Stimulated activated CD8-positive, alpha-beta memory T cell treated with anti-CD3 and anti-CD28 coated beads, Interleukin-12 subunit alpha, Interleukin-12 subunit beta, amount 100 ng/mL, for 24 hours (primary cell): ENCODE data around the gene HOXB2.
"Not testable (repeated sequence)": the region's sequence is repeated elsewhere in the genome, so short reads cannot be mapped to it uniquely, and the experiment has no call there.

Experiments used
- DNase-seq: peaks from one replicate; pipeline ENCODE4 v3.0.0-alpha.2; 2020; ENCODE audit errors: extremely low read depth

Gene HOXB2

DNA sequence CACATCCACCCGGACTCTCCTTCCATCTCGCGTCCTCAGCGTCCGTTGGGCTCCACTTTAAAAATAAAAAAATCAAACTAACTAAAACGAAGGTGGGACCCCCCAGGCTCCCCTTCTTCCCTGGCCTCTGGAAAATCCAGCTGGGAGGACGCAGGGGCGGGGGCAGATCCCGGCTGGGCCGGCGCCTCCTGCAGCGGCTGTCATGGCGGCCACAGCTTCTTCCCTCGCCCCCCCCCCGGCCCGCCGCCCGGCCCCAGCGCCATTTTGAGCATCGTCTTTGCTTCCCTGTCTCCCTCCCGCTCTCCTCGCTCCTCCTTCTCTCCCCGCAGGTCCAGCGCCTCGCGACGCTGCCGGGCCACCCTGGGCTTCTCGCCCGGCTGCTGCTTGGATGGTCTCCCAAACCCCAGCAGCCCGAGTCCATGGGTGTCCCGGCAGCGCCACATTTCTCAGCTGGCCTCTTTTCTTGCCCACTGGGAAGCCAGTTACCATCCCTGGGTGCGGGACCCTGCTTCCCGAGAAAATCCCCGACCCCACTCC is 3.3 kb downstream of the HOXB2 start:
- no peak for DNase-seq

DNA sequence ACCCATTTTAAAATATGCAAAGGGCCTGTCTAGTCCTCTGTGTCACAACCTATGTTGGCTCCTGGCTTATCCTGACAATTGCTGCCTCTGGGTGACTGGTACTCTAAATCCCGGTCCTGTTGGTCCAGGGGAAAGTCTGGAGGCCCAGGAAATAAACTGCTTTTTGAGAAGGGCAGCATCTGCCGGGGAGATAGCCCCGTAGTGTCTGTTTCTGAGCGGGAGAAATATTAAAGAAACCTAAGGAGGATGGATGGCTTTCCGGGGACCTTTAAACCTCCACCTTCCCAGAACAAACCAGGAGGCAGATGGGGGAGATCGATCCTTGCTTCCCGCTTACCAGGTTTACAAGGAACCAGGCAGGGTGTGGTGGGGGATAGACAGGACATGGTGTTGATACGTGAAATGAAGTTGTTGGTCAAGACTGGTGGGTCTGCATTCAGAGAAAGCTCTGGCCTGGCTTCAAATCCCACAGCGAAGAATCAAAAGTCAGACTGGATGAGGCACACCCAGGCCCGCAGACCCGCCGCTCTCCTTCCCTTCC is 3.8 kb downstream of the HOXB2 start:
- no peak for DNase-seq

DNA sequence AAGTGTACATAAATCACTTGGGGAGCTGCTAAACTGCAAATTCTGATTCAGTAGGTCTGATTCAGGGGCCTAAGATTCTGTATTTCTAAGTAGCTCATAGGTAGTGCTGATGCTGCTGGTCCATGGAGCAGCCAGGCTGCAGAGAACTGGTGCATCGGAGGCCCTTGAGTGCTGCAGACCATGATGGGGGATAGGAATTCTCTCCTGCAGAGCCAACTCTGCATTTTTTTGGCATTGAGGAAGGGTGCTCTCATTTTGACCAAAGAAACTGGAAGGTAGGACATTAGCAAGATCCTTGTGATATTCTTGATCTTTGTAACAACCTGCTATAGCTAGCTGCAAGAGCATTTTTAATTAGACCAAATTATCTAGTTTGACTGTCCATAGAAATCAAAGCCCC is 4.7 kb downstream of the HOXB2 start:
- no peak for DNase-seq

DNA sequence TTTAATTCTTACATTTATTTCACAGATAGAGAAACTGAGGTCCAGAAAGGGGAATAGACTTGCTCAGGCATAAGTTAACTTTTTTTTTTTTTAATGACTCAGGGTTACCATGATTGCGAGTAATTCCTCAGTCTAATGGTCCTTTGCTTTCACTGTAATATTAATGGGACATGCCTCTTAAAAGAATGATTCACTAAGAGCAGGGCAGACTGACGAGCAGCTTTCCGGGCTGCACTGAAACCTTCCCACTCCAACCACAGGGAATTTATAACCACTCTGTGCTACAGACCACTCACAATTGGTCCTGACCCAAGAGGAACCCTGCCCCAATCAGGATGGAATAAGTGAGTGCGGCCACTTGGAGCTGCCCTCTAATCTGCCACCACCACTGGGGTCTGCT is 5.7 kb downstream of the HOXB2 start:
- DNase-seq, result no peak

DNA sequence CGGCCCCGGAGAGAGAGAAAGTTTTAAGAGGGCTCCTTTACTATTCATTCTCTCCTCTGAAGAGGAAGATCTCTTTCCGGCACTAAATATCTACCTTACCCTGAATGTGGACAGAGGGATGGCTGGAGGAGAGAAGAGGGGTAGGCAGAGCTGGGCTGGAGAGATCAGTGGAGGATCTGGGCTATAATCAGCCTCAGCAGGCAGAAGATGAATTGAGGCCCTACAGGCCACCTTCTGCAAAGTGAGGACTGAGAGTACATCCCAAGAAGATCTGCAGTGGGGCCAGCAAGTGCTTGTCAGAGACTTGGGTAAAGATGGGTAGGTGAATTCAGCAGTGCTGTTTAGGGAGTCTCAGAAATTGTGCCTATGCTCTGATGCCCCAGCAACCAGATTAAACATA is 7.6 kb downstream of the HOXB2 start:
- no peak for DNase-seq

DNA sequence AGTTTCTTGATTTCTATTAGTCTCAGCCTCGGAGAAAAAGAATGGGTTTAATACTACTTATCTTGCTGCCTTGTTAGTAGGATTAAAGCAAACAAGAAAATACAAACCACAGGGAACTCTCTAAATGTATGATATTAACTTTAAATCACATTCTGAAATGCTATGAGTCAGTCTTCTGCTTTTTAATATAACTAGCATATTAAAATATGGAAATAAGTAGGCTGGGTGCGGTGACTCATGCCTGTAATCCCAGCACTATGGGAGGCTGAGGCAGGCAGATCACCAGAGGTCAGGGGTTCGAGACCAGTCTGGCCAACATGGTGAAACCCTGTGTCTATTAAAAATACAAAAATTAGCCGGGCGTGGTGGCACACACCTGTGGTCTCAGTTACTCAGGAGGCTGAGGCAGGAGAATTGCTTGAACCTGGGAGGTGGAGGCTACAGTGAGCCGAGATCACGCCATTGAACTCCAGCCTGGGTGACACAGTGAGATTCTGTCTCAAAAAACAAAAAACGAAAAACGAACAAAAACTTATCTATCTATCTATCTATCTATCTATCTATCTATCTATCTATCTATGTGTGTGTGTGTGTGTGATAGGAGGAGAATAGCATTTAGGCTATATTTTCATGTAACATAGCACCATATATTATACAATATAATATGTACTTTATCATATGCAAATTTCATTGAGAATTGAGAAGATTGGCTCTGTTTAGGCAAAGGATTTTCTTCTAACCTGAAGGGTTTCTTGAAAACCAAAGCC is 8.9 kb downstream of the HOXB2 start:
- DNase-seq, result not testable (repeated sequence)

DNA sequence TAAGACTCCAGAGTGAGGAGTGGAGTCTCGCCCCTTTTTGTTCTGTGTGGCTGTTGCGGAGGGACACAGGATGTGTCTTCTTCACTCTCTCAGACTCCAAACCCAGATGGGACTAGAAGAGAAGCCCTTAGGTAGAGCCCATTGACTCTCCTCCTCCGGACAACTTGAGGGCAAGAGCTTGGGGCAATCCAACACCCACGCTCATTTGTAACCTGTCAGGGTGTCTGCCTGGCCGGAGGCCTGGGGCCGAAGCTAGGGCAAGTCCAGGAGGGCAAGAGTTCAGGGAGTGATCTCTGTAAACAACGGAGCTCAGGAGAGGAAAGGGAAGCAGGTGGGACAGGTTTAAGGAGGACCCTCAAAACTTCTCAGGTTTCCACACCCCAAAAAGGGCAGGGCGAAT is 12.6 kb downstream of the HOXB2 start:
- DNase-seq, result no peak

DNA sequence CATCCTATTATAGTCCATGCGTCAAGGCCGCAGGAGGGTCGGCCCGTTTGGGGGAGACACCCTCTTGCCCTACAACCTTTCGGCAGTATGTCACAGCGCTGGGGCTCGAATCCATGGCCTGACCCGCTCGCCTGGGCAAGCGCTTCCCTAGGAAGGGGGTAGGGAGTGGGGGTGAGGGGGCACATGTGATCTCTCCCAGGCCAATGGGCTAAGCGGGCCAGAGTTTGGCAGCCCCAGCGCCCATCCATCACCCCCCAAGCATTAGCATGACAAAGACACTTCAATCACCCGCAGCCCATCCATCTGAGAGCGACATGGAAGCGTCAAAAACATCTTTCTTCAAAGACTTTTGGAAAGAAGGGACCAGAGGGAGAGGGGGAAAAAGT is 14.0 kb downstream of the HOXB2 start, which contains the start of gene HOXB1:
TSS of gene HOXB1 (minus strand) at position 125 of the 386 bp plus-strand sequence. CDS start at position 18, 107 bp downstream.
- DNase-seq, result no peak

DNA sequence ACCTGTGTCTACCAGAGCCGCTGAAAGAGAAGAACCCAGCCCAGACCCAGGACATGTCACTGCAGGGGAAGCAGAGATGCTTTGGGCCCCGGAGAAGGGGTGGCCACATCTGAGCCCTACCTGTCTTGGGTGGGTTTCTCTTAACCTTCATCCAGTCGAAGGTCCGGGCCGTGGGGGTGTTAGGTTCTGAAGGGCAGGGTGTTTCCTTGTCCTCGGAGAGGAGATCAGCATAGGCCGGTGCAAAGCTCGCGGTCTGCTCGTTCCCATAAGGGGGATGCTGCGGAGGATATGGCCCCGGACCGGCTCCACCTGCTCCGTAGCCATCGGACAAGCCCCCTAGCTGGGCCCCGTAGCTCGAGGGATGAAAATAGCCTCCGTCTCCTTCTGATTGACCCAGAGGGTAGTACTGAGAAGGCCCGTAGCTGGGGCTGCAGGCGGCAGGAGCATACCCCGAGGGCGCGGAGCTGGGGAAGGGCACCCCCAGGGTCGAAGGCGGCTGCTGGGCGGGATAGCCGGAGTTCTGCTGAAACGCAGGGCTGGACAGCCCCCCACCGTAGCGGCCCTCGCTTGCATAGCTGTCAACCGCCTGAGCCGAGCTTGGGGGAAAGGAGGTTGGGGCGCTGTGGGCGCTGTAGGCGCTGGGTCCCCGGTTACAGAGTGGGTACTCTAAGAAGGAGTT is 14.6 kb downstream of the HOXB2 start:
- no peak for DNase-seq

DNA sequence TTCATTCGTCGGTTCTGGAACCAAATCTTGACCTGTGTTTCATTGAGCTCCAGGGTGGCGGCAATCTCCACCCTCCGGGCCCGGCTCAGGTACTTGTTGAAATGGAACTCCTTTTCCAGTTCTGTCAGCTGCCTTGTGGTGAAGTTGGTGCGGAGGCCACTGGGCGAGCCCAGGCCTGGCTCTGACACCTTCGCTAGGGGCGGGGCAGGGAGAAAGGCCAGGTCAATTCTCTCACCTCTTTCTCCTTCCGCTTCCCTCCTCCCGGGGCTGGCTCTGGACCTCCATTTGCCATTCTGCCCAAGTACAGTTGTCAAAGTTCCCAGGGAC is 15.3 kb downstream of the HOXB2 start:
- no peak for DNase-seq

DNA sequence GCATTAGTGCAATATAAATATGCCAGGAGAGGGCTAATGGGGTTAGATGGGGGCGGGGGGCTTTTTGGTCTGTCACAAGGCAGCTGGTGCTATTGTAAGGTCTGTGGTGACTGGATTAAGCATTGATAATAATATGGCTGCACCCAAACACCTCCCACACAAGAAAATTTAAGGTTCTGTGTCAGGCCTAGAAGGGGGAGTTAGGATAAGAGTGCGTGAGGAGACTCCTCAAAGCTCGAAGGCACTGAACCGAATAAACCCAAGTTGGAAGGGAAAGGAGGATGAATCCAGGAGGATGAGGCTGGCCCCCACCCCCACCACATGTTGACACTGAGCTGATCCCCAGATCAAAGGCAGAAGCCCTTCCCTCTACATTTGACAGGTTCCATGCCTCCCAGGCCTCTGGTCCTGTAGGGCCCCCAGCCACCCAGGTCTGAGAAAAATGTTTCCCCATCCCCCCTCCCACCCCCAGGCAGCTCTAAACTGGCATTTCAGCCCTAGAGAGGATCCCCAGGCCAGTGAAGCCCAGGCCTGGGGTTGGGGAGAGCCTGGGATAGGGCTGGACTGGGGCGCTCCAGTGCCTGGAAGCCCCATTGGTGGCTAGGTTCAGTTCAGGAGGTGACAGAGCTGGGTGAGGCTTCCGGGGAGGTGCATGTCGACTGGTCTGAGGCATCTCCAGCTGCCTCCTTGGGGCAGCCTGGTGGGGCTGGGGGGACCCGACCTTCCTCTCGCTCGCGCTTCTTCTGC is 15.8 kb downstream of the HOXB2 start:
- DNase-seq, result no peak

DNA sequence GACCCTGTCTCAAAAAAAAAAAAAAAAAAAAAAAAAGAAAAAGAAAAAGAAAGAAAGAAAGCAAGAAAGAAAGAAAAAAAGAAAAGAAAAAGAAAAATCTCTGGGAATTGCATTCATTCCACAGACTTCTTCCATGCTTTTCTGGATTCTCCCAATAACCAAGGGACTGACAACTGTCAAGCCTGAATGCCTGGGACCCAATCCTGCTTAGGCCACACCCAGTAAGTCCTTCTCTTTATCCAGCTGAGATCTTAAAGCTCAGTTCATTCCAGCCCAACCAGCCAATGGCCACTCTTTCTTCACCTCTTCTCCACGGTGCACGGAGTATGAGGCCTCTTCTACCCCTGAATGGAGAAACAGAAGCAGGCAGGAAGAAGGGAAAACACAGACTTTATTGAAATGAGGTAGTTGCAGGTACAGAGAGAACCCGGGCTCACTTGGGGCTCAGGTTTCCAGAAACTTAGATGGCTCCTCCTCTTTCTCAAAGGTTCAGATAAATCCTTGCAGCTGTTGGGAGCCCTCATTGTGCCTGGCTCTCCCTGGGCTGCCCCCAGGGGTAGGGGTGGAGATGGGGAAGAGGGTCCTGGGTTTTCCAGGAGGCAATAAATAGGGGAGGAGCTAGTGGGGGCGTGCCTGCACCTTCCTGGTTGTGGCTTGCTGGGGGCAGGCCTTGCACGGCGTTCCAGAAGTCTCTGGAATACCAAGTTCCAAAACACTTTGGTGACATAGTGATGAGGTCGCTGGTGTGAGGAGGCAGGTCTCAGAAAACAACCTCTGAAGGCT is 16.6 kb downstream of the HOXB2 start:
- no peak for DNase-seq

DNA sequence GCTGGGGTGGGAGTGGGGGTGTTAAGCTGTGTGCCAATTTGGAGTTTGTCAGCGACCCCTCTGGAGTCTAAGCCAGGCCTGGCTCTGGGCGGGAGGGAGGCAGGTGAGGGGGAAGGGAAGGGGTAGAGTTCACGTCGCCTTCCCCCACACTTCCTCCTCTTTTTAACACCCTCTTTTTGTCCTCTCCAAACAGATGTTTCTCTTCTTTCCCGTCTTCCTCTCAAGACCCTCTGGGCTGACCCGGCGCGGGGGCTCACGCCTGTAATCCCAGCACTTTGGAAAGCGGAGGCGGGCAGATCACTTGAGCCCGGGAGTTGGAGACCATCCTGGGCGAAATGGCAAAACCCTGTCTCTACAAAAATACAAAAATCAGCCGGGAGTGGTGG is 17.4 kb downstream of the HOXB2 start:
- DNase-seq, result no peak

DNA sequence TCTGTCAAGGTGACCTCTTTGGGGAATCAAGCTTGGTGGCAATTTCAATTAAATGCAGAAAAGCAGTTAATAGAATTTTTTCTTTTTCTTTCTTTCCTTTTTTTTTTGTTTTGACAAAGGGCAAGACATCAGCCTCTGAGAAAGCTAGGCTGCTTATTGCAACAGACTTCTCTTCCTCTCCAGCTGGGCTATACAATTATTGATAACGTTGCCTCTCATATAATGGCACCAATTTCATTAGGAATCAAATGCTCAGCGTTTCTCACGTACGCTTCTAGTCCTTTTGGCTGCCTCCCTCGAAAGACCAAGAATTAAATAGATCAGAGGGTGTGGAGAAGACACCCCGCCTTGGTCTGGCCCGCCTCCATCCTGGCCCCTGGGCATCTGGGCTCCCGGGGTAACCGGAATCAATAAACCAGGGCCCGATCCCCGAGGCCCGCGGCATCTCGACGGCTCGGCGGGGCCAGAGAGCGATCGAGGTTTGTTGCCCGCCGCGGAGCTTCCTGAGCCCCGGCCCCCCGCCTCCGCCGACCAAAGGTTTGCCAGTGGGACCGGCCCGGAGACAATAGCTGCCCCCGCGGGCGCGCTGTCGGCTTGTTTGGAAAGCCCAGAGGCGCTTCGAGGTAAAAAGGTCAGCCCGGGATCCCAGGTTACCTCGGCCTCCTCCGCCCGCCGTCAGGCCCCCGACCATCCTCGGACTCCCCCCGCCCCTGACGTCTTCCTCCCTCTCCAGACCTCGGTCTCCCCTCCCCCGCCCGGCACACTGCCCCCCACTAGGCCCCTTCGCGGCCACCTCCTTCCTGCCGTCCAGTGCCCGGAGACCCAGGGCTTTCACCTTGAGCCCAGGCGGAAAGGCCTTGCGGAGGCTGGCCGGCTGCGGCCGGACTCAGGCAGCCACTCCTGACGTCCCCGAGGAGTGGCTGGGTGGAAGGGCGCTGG is 18.0 kb downstream of the HOXB2 start:
- no peak for DNase-seq

DNA sequence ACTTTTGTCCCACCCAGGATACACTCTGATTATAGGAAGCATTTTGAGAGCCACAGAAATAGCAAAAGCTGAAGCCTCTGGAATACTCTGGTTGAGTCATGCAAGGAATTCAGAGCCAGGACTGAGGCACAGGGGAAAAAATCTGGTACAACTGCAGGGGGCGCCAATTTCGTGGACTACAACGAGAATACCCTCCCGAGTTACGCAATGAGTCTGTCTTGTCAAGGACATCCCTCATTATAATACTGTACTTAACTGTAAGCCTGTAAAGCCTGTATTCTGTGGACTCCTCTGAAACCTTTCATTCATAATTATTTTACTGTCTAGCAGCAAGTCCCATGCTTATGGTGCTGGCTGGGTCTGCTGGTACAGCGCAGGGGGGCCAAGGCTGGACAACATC is 21.9 kb downstream of the HOXB2 start:
- DNase-seq, result no peak

DNA sequence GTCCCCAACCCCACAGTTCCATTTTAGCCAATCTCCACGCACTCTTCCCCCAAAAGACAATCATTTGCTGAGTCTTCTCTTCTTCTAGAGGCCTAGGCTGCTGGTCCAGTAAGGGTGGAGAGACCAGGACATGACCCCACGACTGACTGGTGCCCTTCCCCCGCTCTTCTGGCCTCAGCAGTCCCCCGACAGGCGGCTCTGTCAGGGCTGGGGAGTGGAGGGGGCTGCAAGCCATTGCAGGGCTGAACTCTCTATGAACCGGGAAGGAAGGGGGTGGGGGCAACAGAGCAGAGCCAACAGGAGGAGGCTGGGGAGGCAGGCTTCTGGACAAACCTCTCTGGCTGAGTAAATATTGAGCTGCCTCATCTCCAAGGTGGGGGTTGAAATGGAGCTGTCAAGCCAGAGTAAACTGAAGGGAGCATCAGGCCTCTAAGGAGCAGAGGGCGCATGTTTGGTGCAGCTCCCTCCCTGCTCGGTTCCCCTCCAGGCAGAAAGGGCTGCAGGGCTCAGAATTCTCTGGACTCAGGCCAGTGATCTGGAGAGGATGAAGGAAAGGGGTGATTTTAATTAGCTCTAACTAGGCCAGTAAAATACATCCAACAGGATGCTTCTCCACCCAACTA is 22.8 kb downstream of the HOXB2 start:
- no peak for DNase-seq

DNA sequence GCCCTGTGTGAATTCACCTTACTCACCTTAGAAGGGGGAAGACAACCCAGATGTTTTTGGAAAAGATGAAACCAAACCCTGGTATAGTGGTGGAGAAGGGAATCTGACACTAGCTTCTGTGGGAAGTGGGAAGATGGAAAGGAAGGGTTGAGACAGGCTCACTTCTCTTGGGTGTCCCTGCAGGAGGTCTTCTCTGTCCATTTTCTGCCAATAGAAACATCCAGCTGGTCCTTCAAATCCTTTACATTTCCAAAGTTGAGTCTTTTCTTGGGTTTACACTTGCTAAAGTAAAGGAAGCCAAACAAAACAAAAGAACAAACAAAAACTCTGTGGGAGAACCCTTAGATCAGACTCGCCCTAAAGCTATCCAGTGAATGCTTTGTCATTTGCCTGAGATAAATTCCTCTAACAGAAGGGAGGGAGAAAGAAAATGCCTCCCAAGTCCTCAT is 24.3 kb downstream of the HOXB2 start:
- no peak for DNase-seq

DNA sequence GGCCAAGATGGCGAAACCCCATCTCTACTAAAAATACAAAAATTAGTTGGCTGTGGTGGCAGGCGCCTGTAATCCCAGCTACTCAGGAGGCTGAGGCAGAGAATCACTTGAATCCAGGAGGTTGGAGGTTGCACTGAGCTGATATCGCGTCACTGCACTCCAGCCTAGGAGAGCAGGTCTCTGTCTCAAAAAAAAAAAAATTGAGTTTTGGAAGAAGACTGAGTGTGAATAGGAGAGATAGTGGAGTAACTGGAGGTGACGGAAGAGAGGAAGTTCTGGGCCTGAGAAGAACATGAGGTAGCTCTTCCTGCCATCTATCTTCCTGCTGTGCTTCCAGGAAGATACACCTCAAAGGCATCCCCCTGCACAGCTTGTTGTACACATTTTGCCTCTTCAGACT is 25.5 kb downstream of the HOXB2 start:
- no peak for DNase-seq

DNA sequence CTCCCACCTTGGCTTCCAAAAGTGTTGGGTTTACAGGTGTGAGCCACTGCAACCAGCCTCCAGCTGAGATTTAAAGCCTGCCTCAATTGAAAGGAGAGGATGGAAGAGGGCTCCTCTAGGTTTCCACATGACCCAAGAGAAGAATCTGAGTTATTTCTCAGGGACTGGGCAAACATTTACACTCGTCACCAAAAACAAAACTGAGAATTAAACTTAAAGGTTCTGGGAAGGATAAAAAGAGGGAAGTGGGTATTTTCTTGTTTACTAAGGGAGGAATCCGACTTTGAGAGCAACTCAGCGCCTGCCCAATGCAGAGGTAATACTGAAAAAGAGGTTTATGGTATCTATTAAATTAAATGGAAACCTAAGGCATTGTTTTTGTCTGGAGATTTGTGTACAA is 27.4 kb downstream of the HOXB2 start:
- no peak for DNase-seq
